Upper lobe of left lung (tissue), 4 donors: ENCODE results near the gene MYO16.

ENCODE experiments used
- CTCF ChIP-seq, 6 experiments: fragments of 450-650 bp in 4 of 6; fragments of 200-600 bp in 2 of 6; sonication (generic) in 2 of 6; IDR thresholded peaks; one replicate each; pipeline ENCODE4 v1.5.1; 2016 to 2019; ENCODE audit warnings: antibody characterized with exemption in 6 of 6
- EP300 ChIP-seq, 4 donors: sonication (generic); formaldehyde crosslinking; IDR thresholded peaks; one replicate each; pipeline ENCODE4 v1.5.1; 2017; ENCODE audit warnings: antibody characterized with exemption in 4 of 4, control low read depth in 2 of 4
- POLR2A ChIP-seq, 4 donors: fragments of 450-650 bp; IDR thresholded peaks; one replicate each; pipeline ENCODE4 v1.5.1; 2016 to 2017; ENCODE audit warnings: antibody characterized with exemption in 4 of 4, mild to moderate bottlenecking in 2 of 4
- POLR2AphosphoS5 ChIP-seq, 2 donors: sonication (generic); formaldehyde crosslinking; IDR thresholded peaks; one replicate each; pipeline ENCODE4 v1.5.1; 2017; ENCODE audit warnings: antibody characterized with exemption in 2 of 2

GRCh38 chr13:109139346-109139745 lies 509.9 kb downstream of the MYO16 start:
- no peak for TF ChIP-seq EP300 (IDR thresholded peaks at IDR 0.05)
- TF ChIP-seq POLR2A (IDR thresholded peaks at IDR 0.05), result no peak
- TF ChIP-seq CTCF (IDR thresholded peaks at IDR 0.05), result no peak
- no peak for TF ChIP-seq POLR2AphosphoS5 (IDR thresholded peaks at IDR 0.05)
